C4-2B (cell line): ENCODE data around the gene BSPRY.

Experiments used
- CTCF ChIP-seq: fragments of 450-650 bp; conservative IDR thresholded peaks from 2 replicates; pipeline ENCODE4 v1.5.1; 2017; ENCODE audit warnings: mild to moderate bottlenecking
- ZFX ChIP-seq: fragments of 450-650 bp; IDR thresholded peaks from 2 replicates; pipeline ENCODE4 v1.6.1; 2017

DNA sequence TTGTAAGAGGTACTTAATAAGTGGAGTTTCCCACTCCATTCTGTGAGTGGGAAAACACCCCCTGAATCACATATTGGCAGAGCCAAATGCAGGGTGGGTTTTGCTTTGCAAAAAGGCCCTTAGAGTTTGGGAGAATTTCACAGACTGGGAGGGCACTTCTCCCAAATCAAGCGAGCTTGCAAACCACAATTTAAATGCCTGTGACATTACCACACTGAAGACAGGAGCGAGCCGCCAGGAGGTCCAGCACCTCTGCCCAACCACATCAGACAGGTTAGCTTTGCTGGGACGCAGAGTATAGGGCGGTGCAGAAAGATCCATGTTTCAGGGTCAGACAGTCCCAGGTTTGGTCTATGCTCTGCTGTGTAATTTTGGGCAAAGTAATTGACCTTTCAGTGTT is 49.5 kb downstream of the BSPRY start:
- TF ChIP-seq CTCF (no peak), ZFX (no peak)
